Kidney epithelial cell (primary cell): ENCODE data around the gene MRO. TPM values are rescaled to one million over a fixed set of nuclear protein-coding genes. Genes with fewer than 3 reads are reported as not detected.

Experiments
- DNase-seq: peaks from one replicate; pipeline ENCODE4 v3.0.0-alpha.2; 2010; ENCODE audit warnings: low read depth
- H3K27me3 ChIP-seq: 2 replicates; pipeline ENCODE4 v1.6.0; 2011; ENCODE audit warnings: low read length; ENCODE audit not compliant: control insufficient read depth, insufficient read depth
- H3K36me3 ChIP-seq: 2 replicates; pipeline ENCODE4 v1.5.1; 2011; ENCODE audit warnings: low read length; ENCODE audit not compliant: control insufficient read depth, insufficient read depth
- H3K4me3 ChIP-seq: 2 replicates; pipeline ENCODE4 v1.5.1; 2011; ENCODE audit warnings: low read depth, mild to moderate bottlenecking, control low read depth, low read length
- total RNA-seq: library from RNA; depleted of rRNA; stranded (reverse); fragments of >200 nt; gene quantifications from 2 replicates; pipeline ENCODE4 v1.2.3, GENCODE V29; 2015
- TF ChIP-seq, protein P1 (sequence below): IDR thresholded peaks from 2 replicates; pipeline ENCODE4 v1.5.1; 2011; ENCODE audit warnings: mild to moderate bottlenecking, moderate library complexity, low read length, control low read depth, inconsistent platforms; ENCODE audit not compliant: insufficient read depth, poor library complexity, severe bottlenecking

Gene MRO
- total RNA-seq, 1 donor from 2014 or later: not detected

DNA sequence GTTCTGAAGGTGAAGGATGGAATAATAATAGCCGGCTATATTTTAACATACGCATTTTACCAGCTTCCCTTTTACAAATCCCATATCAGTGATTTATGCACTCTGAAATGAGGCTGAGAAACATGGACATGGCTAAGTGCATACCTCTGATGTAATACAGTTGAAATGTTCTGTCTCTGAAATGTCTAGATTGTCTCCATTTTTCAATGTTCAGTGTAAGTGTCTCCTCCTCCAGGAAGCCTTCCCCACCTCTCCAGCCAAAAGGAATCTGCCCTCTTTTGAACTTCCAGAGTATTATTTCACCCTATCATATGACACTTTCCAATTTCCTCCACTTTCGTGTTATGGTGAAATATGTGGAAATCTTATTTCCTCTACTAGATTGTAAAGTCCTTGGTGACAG lies 29.6 kb upstream of the MRO start:
- no peaks in the 10 kb centered on the region for H3K36me3 ChIP-seq
- H3K4me3 ChIP-seq: no peak overlapping the region
- DNase-seq: no peak
- H3K27me3 ChIP-seq: no peaks in the 10 kb centered on the region
- TF ChIP-seq, protein P1, sequence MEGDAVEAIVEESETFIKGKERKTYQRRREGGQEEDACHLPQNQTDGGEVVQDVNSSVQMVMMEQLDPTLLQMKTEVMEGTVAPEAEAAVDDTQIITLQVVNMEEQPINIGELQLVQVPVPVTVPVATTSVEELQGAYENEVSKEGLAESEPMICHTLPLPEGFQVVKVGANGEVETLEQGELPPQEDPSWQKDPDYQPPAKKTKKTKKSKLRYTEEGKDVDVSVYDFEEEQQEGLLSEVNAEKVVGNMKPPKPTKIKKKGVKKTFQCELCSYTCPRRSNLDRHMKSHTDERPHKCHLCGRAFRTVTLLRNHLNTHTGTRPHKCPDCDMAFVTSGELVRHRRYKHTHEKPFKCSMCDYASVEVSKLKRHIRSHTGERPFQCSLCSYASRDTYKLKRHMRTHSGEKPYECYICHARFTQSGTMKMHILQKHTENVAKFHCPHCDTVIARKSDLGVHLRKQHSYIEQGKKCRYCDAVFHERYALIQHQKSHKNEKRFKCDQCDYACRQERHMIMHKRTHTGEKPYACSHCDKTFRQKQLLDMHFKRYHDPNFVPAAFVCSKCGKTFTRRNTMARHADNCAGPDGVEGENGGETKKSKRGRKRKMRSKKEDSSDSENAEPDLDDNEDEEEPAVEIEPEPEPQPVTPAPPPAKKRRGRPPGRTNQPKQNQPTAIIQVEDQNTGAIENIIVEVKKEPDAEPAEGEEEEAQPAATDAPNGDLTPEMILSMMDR: no peak

- no peak for DNase-seq
Observed at GRCh38 chr18:50848991-50849390, 29.2 kb upstream of the MRO start.

GRCh38 chr18:50848061-50848551 lies 28.3 kb upstream of the MRO start:
- TF ChIP-seq, protein P1: no peak
- no peak for DNase-seq
- H3K36me3 ChIP-seq: no peaks in the 10 kb centered on the region
- no peak overlapping the region for H3K4me3 ChIP-seq
- no peaks in the 10 kb centered on the region for H3K27me3 ChIP-seq

More at GRCh38 chr18:50848991-50849390, 29.2 kb upstream of the MRO start:
- TF ChIP-seq, protein P1: no peak
- H3K4me3 ChIP-seq: no peak overlapping the region
- H3K27me3 ChIP-seq: no peaks in the 10 kb centered on the region
- no peaks in the 10 kb centered on the region for H3K36me3 ChIP-seq

DNA sequence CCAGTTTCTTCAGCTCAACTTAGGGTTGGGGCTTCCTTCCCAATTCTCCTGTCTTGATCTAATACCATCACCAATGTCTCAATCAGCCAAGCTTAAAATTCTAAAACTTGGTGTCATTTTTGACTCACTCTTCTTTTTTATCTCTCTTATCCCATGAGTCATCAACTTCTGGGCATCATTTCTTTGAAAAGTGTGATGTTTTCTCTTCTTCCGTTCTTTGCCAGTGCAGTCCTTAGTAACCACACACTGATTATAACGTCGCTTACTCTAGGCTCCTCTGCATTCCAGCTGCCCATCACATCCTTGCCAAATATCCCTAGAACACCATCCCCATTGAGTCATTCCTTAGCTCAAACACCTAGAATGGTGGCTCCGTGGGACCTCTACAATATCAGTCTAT lies 27.4 kb upstream of the MRO start:
- no peaks in the 10 kb centered on the region for H3K36me3 ChIP-seq
- TF ChIP-seq, protein P1: no peak
- no peaks in the 10 kb centered on the region for H3K27me3 ChIP-seq
- no peak overlapping the region for H3K4me3 ChIP-seq
- no peak for DNase-seq

DNA sequence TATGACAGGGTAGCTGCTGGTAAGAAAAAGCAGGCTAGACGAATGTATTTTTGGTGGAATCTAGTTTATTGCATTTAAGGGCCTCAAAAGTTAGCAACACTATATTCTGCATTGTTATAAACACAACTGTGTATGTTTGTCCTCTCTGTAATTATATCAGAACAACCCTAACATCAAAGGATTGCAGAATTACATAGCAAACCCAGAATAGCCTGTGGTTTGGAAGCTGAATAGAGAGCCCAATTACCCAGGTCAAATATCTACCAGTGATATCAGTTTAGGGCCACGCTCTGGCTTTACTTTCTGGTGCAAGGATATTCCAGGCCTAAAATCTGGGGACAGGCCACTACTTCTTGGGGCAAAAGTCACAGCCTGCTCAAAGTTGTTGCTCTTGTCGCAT lies 25.1 kb upstream of the MRO start:
- DNase-seq: no peak
- TF ChIP-seq, protein P1: no peak
- Histone ChIP-seq H3K27me3 (no peaks in the 10 kb centered on the region), H3K36me3 (no peaks in the 10 kb centered on the region), H3K4me3 (no peak overlapping the region)

DNA sequence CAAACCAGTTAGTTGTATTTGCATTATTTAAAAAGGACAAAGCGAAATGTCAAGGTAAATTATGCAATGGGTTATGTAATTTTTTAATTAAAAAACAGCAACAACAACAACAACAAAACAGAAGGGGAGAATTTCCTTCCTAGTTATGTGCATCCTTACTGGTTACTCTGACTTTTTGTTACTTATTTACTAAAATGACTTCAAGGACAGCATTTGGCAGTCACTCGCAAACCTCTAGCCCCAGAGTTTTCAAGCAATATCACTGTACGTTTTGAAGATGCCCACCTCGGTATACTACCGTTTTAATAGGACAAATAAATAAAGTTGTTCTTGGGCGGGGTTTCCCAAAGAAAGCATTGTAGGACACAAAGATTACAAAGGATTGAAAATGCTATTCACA lies 24.7 kb upstream of the MRO start:
- H3K36me3 ChIP-seq: no peaks in the 10 kb centered on the region
- H3K27me3 ChIP-seq: no peaks in the 10 kb centered on the region
- DNase-seq: no peak
- TF ChIP-seq, protein P1: no peak
- no peak overlapping the region for H3K4me3 ChIP-seq
